PFSK-1 (cell line): ENCODE results near the gene CDCA5.

Experiments used
- POLR2AphosphoS5 ChIP-seq: IDR thresholded peaks from 2 replicates; pipeline ENCODE4 v1.6.1; 2012; ENCODE audit warnings: low read depth, mild to moderate bottlenecking, control low read depth, low read length, moderate library complexity
- REST ChIP-seq, 2 experiments: IDR thresholded peaks; 2 replicates each; pipeline versions ENCODE4 v1.6.1 to v1.8.0; 2011 to 2012; ENCODE audit warnings: low read depth in 2 of 2, low read length in 2 of 2, control low read depth in 1 of 2, inconsistent platforms in 1 of 2, mild to moderate bottlenecking in 1 of 2, moderate library complexity in 1 of 2; ENCODE audit not compliant: insufficient read depth in 1 of 2
- SIN3A ChIP-seq: IDR thresholded peaks from 2 replicates; pipeline ENCODE4 v1.6.1; 2012; ENCODE audit warnings: mild to moderate bottlenecking, low read length, moderate library complexity, borderline replicate concordance; ENCODE audit not compliant: insufficient read depth
- TAF1 ChIP-seq: IDR thresholded peaks from 2 replicates; pipeline ENCODE4 v1.6.1; 2012; ENCODE audit warnings: low read length, control low read depth, borderline replicate concordance; ENCODE audit not compliant: insufficient read depth

- TF ChIP-seq TAF1, result no peak
- peak; percentile 33; the same call in 1 of the 2 replicates for TF ChIP-seq POLR2AphosphoS5
- TF ChIP-seq REST (IDR thresholded peaks at IDR 0.05; ENCODE audit: insufficient read depth in 1 of 2, low read depth in 2 of 2, low read length in 2 of 2), result no peak
- TF ChIP-seq SIN3A, result no peak
These were observed 44.6 kb upstream of the CDCA5 start for GRCh38 chr11:65128182-65129145.
